H1 (cell line): ENCODE data around the gene SEPTIN2. TPM values are rescaled to one million over a fixed set of nuclear protein-coding genes. Genes with fewer than 3 reads are reported as not detected.

Experiments
- ATF2 ChIP-seq: IDR thresholded peaks from 2 replicates; pipeline ENCODE4 v1.6.1; 2012; ENCODE audit warnings: low read length, inconsistent platforms
- CBX8 ChIP-seq: fragments of 300-800, 300-1000 bp; sonication (generic); IDR thresholded peaks from 2 replicates; pipeline ENCODE4 v1.7.1; 2016; ENCODE audit warnings: low read depth, low read length, borderline replicate concordance
- CEBPB ChIP-seq: IDR thresholded peaks from 2 replicates; pipeline ENCODE4 v1.6.1; 2012; ENCODE audit warnings: low read depth, low read length
- CTBP2 ChIP-seq: IDR thresholded peaks from 2 replicates; pipeline ENCODE4 v1.7.0; 2011; ENCODE audit warnings: borderline replicate concordance, mild to moderate bottlenecking, moderate library complexity, mixed read lengths, low read length; ENCODE audit not compliant: insufficient read depth, insufficient read length
- E2F6 ChIP-seq: IDR thresholded peaks from 2 replicates; pipeline ENCODE4 v1.6.1; 2012; ENCODE audit warnings: inconsistent platforms
- EGR1 ChIP-seq: IDR thresholded peaks from 2 replicates; pipeline ENCODE4 v1.6.1; 2011; ENCODE audit warnings: low read depth, low read length, borderline replicate concordance
- GABPA ChIP-seq: IDR thresholded peaks from 2 replicates; pipeline ENCODE4 v1.6.1; 2011; ENCODE audit warnings: mild to moderate bottlenecking, low read length, moderate library complexity, borderline replicate concordance; ENCODE audit not compliant: insufficient read depth
- GTF2F1 ChIP-seq: IDR thresholded peaks from 2 replicates; pipeline ENCODE4 v1.6.1; 2012; ENCODE audit warnings: low read depth, low read length, improper control_type of control experiment, borderline replicate concordance
- NANOG ChIP-seq: IDR thresholded peaks from 2 replicates; pipeline ENCODE4 v1.6.1; 2011; ENCODE audit warnings: low read length, low read depth, mild to moderate bottlenecking, inconsistent platforms; ENCODE audit not compliant: insufficient read depth, poor library complexity, severe bottlenecking
- NRF1 ChIP-seq: IDR thresholded peaks from 2 replicates; pipeline ENCODE4 v1.6.1; 2011; ENCODE audit warnings: mild to moderate bottlenecking, low read depth, low read length, improper control_type of control experiment
- POLR2A ChIP-seq, 2 experiments: IDR thresholded peaks; 1 replicate in 1 of 2; 2 replicates in 1 of 2; pipeline ENCODE4 v1.6.1; 2011; ENCODE audit warnings: low read depth in 2 of 2, low read length in 2 of 2, mild to moderate bottlenecking in 2 of 2; ENCODE audit errors: control extremely low read depth in 1 of 2
- POLR2AphosphoS5 ChIP-seq: IDR thresholded peaks from 2 replicates; pipeline ENCODE4 v1.6.1; 2011; ENCODE audit warnings: low read depth, low read length
- POU5F1 ChIP-seq: IDR thresholded peaks from 2 replicates; pipeline ENCODE4 v1.6.1; 2011; ENCODE audit warnings: low read depth, mild to moderate bottlenecking, low read length, moderate library complexity
- RAD21 ChIP-seq, 2 experiments: IDR thresholded peaks in 1 of 2; conservative IDR thresholded peaks in 1 of 2; 2 replicates each; pipeline ENCODE4 v1.6.1; 2011; ENCODE audit warnings: low read depth in 2 of 2, low read length in 2 of 2, improper control_type of control experiment in 1 of 2, inconsistent platforms in 1 of 2, mild to moderate bottlenecking in 1 of 2, moderate library complexity in 1 of 2
- RFX5 ChIP-seq: IDR thresholded peaks from 2 replicates; pipeline ENCODE4 v1.6.1; 2011; ENCODE audit warnings: low read depth, low read length, improper control_type of control experiment, borderline replicate concordance
- SUZ12 ChIP-seq: fragments of 200-600 bp; sonication (generic); IDR thresholded peaks from 2 replicates; pipeline ENCODE4 v1.6.1; 2012; ENCODE audit warnings: mild to moderate bottlenecking, inconsistent platforms, low read length, moderate library complexity, mixed read lengths
- TAF1 ChIP-seq: IDR thresholded peaks from 2 replicates; pipeline ENCODE4 v1.6.1; 2011; ENCODE audit warnings: mild to moderate bottlenecking, low read depth, low read length
- TEAD4 ChIP-seq: IDR thresholded peaks from 2 replicates; pipeline ENCODE4 v1.6.1; 2012; ENCODE audit warnings: low read depth, low read length, inconsistent platforms, mixed read lengths
- USF2 ChIP-seq: IDR thresholded peaks from 2 replicates; pipeline ENCODE4 v1.6.1; 2011; ENCODE audit warnings: low read length, improper control_type of control experiment
- polyA plus RNA-seq, 7 experiments: library from polyadenylated mRNA; depleted of rRNA in 3 of 7; stranded (reverse) in 5 of 7; unstranded in 2 of 7; fragments of >200 nt in 5 of 7; fragments of 200-250 nt in 2 of 7; gene quantifications; 1 replicate in 5 of 7; 2 replicates in 1 of 7; 4 replicates in 1 of 7; pipeline versions ENCODE4 v1.2.1 to v1.2.3, GENCODE V29; 2011 to 2013; ENCODE audit warnings: missing spikeins in 2 of 7, mixed read lengths in 2 of 7
- total RNA-seq: library from RNA; stranded (reverse); fragmentation: NEBNext Ultra II Directional; extraction: Animal tissue kit (Norgen Biotek cat#: 25700); gene quantifications from 2 replicates; pipeline ENCODE4 v1.2.1, GENCODE V29; 2021

SEPTIN2 gene
- total and polyA plus RNA-seq, 2 of the 8 experiments (the other 6 are each of a cell fraction or from before 2014, with no cell fraction given), result 392 to 650 TPM

- TF ChIP-seq RFX5 (no peak), SUZ12 (no peak), POLR2AphosphoS5 (peak; percentile 80), TAF1 (peak; percentile 37; the same call in 1 of the 2 replicates), CEBPB (no peak), E2F6 (no peak), NRF1 (no peak), EGR1 (no peak), USF2 (no peak), NANOG (no peak), POU5F1 (no peak), CBX8 (no peak), GABPA (no peak), GTF2F1 (no peak), CTBP2 (no peak), RAD21 (IDR thresholded peaks at IDR 0.05 in 1 of 2, conservative IDR thresholded peaks at IDR 0.05 in 1 of 2; ENCODE audit: low read depth in 2 of 2, low read length in 2 of 2) (peak in 1 of 2 experiments; percentile 9; a peak in 1 of 4 replicates), TEAD4 (no peak), ATF2 (no peak), POLR2A (IDR thresholded peaks at IDR 0.05; ENCODE audit: control extremely low read depth in 1 of 2, low read depth in 2 of 2, low read length in 2 of 2) (0 out of 3 replicates have a peak, but pooled peaks of 1 of the 2 experiments have one; percentile 44)
Observed at GRCh38 chr2:241354668-241355658, 39.2 kb downstream of the SEPTIN2 start (continued).
